HCT116 (cell line): Measurements from ENCODE around the gene GNRH2.
A peak's percentile ranks its signal among the peaks of the same experiment; 100 is the strongest.

ENCODE experiments used
- ATF3 ChIP-seq: IDR thresholded peaks from 2 replicates; pipeline ENCODE4 v1.6.1; 2012
- EZH2 ChIP-seq: fragments of 200-600 bp; sonication (generic); IDR thresholded peaks from 2 replicates; pipeline ENCODE4 v1.6.1; 2017; ENCODE audit warnings: antibody characterized with exemption, mixed run types
- EZH2phosphoT487 ChIP-seq: fragments of 200-600 bp; IDR thresholded peaks from 2 replicates; pipeline ENCODE4 v1.6.1; 2018; ENCODE audit warnings: antibody characterized with exemption, borderline replicate concordance
- POLR2A ChIP-seq: IDR thresholded peaks from 2 replicates; pipeline ENCODE4 v1.7.0; 2011; ENCODE audit warnings: borderline replicate concordance; ENCODE audit not compliant: insufficient read depth, insufficient read length; ENCODE audit errors: extremely low read depth
- YY1 ChIP-seq: IDR thresholded peaks from 2 replicates; pipeline ENCODE4 v1.6.1; 2011; ENCODE audit warnings: low read length, low read depth, moderate library complexity, mild to moderate bottlenecking; ENCODE audit not compliant: insufficient replicate concordance; ENCODE audit errors: extremely low read depth
- TF ChIP-seq, protein P1 (sequence below), 3 experiments: fragments of 200-600 bp in 1 of 3; sonication (generic) in 1 of 3; IDR thresholded peaks in 2 of 3; conservative IDR thresholded peaks in 1 of 3; 2 replicates each; pipeline ENCODE4 v1.5.1; 2012 to 2017; ENCODE audit warnings: low read depth in 2 of 3, low read length in 2 of 3, antibody characterized with exemption in 1 of 3, borderline replicate concordance in 1 of 3, control low read depth in 1 of 3, mild to moderate bottlenecking in 1 of 3, mixed read lengths in 1 of 3, mixed run types in 1 of 3, moderate library complexity in 1 of 3; ENCODE audit not compliant: insufficient read depth in 1 of 3

DNA sequence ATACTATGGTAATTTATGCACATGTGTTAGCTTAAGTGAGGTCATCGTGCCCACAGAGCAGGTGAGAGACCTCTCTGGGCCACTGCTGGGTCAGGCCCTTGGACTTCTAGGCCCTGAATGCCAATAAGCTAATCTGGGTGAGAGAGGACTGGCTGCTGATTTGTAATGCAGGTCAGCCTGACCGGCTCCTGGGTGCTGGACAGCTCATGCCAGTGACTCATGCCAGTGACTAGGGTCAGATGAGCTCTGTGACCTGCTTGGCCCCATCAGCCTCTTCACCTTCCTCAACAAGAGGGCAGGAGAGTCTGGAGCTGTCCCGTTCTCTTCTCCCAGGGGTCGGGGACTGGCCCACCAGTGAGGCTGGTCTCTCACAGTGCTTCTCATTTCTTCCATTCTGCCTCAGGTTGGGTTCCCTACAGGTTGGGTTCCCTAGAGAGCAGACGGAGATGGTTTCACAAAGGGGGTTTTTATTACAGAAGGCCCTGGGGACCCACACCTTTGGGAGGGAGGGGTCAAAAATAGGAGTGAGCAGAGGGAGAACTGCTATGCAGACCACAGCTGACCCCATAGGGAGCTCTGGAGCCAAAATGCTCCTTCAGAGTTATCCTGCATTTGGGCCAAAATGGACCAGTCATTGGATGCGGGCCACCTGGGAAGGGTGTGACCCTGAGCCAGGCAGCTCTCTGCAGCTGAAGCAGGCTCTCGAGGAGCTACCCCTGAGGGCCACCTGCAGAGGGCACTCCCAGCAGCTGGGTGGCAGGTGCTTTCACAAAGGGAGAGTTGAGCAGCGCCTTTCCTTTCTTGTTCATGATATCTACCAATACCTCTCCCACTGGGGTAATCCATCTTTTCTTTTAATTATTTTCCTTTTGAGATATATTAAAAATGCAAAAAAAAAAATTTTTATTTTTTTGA, 25.8 kb downstream of the GNRH2 start:
- TF ChIP-seq YY1 (no peak), ATF3 (no peak), EZH2 (no peak), POLR2A (no peak), EZH2phosphoT487 (no peak)
- TF ChIP-seq, protein P1, sequence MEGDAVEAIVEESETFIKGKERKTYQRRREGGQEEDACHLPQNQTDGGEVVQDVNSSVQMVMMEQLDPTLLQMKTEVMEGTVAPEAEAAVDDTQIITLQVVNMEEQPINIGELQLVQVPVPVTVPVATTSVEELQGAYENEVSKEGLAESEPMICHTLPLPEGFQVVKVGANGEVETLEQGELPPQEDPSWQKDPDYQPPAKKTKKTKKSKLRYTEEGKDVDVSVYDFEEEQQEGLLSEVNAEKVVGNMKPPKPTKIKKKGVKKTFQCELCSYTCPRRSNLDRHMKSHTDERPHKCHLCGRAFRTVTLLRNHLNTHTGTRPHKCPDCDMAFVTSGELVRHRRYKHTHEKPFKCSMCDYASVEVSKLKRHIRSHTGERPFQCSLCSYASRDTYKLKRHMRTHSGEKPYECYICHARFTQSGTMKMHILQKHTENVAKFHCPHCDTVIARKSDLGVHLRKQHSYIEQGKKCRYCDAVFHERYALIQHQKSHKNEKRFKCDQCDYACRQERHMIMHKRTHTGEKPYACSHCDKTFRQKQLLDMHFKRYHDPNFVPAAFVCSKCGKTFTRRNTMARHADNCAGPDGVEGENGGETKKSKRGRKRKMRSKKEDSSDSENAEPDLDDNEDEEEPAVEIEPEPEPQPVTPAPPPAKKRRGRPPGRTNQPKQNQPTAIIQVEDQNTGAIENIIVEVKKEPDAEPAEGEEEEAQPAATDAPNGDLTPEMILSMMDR (IDR thresholded peaks at IDR 0.05 in 2 of 3, conservative IDR thresholded peaks at IDR 0.05 in 1 of 3; ENCODE audit: borderline replicate concordance in 1 of 3, insufficient read depth in 1 of 3, low read depth in 2 of 3, low read length in 2 of 3) = peak; percentile 30 to 50 (median 41); a peak in 5 of 6 replicates
